H9 (cell line): ENCODE results near the gene KCNJ14. TPM values are rescaled to one million over a fixed set of nuclear protein-coding genes. Genes with fewer than 3 reads are reported as not detected.

Experiments
- DNase-seq: peaks from one replicate; pipeline ENCODE4 v3.0.0-alpha.2; 2017
- H2AFZ ChIP-seq: one replicate; pipeline ENCODE4 v1.6.1; 2013; ENCODE audit warnings: mild to moderate bottlenecking, low read length, control low read depth, moderate library complexity
- H2AK5ac ChIP-seq: 2 replicates; pipeline ENCODE4 v1.6.1; 2013; ENCODE audit warnings: low read length, control low read depth, mixed read lengths; ENCODE audit not compliant: insufficient read length
- H2BK120ac ChIP-seq: one replicate; pipeline ENCODE4 v1.6.1; 2013; ENCODE audit warnings: low read depth, mild to moderate bottlenecking, low read length, control low read depth, inconsistent platforms; ENCODE audit not compliant: poor library complexity, severe bottlenecking
- H2BK12ac ChIP-seq: 2 replicates; pipeline ENCODE4 v1.6.1; 2013; ENCODE audit warnings: low read length, control low read depth, mixed read lengths, low read depth; ENCODE audit not compliant: insufficient read length
- H2BK15ac ChIP-seq: 2 replicates; pipeline ENCODE4 v1.6.1; 2013; ENCODE audit warnings: low read depth, low read length, control low read depth
- H2BK20ac ChIP-seq: one replicate; pipeline ENCODE4 v1.6.1; 2013; ENCODE audit warnings: low read depth, mild to moderate bottlenecking, low read length, control low read depth, inconsistent platforms; ENCODE audit not compliant: poor library complexity, severe bottlenecking
- H2BK5ac ChIP-seq: 2 replicates; pipeline ENCODE4 v1.6.1; 2013; ENCODE audit warnings: low read length, control low read depth, mixed read lengths; ENCODE audit not compliant: insufficient read length
- H3K14ac ChIP-seq: 2 replicates; pipeline ENCODE4 v1.6.1; 2013; ENCODE audit warnings: low read length, control low read depth; ENCODE audit not compliant: insufficient read depth
- H3K18ac ChIP-seq: 2 replicates; pipeline ENCODE4 v1.6.1; 2013; ENCODE audit warnings: low read depth, mild to moderate bottlenecking, mixed read lengths, low read length, control low read depth; ENCODE audit not compliant: insufficient read length
- H3K23ac ChIP-seq: 2 replicates; pipeline ENCODE4 v1.6.1; 2013; ENCODE audit warnings: low read length, control low read depth, mixed read lengths, low read depth; ENCODE audit not compliant: insufficient read length
- H3K23me2 ChIP-seq: 2 replicates; pipeline ENCODE4 v1.6.1; 2013; ENCODE audit warnings: low read depth, mild to moderate bottlenecking, mixed read lengths, low read length, control low read depth; ENCODE audit not compliant: insufficient read length, poor library complexity, severe bottlenecking
- H3K27ac ChIP-seq: 2 replicates; pipeline ENCODE4 v1.5.1; 2013; ENCODE audit warnings: low read length, control low read depth, mixed read lengths, low read depth; ENCODE audit not compliant: insufficient read length
- H3K27me3 ChIP-seq: 2 replicates; pipeline ENCODE4 v1.6.1; 2013; ENCODE audit warnings: low read length, control low read depth, inconsistent platforms; ENCODE audit not compliant: insufficient read depth
- H3K4ac ChIP-seq: 2 replicates; pipeline ENCODE4 v1.6.1; 2013; ENCODE audit warnings: low read depth, mild to moderate bottlenecking, control low read depth, inconsistent platforms, low read length, moderate library complexity
- H3K4me1 ChIP-seq: 2 replicates; pipeline ENCODE4 v1.6.1; 2013; ENCODE audit warnings: low read length, control low read depth, inconsistent platforms; ENCODE audit not compliant: insufficient read depth
- H3K4me2 ChIP-seq: 2 replicates; pipeline ENCODE4 v1.6.1; 2013; ENCODE audit warnings: low read length, control low read depth, mixed read lengths; ENCODE audit not compliant: insufficient read length, insufficient read depth
- H3K56ac ChIP-seq: 2 replicates; pipeline ENCODE4 v1.6.1; 2013; ENCODE audit warnings: low read depth, mild to moderate bottlenecking, mixed read lengths, low read length, control low read depth; ENCODE audit not compliant: insufficient read length
- H3K79me1 ChIP-seq: 2 replicates; pipeline ENCODE4 v1.6.1; 2013; ENCODE audit warnings: low read depth, mild to moderate bottlenecking, moderate library complexity, low read length, control low read depth, inconsistent platforms; ENCODE audit not compliant: insufficient read depth, poor library complexity, severe bottlenecking
- H3K79me2 ChIP-seq: 2 replicates; pipeline ENCODE4 v1.6.1; 2013; ENCODE audit warnings: low read length, control low read depth, inconsistent platforms; ENCODE audit not compliant: insufficient read depth
- H3K9ac ChIP-seq: 2 replicates; pipeline ENCODE4 v1.6.1; 2013; ENCODE audit warnings: low read length, control low read depth, mixed read lengths; ENCODE audit not compliant: insufficient read length; ENCODE audit errors: extremely low read depth
- H3K9me3 ChIP-seq: one replicate; pipeline ENCODE4 v1.6.1; 2013; ENCODE audit warnings: low read depth, low read length, inconsistent platforms; ENCODE audit not compliant: control insufficient read depth
- H3T11ph ChIP-seq: one replicate; pipeline ENCODE4 v1.6.1; 2013; ENCODE audit warnings: mild to moderate bottlenecking, low read length, control low read depth, inconsistent platforms
- H4K20me1 ChIP-seq: one replicate; pipeline ENCODE4 v1.6.1; 2013; ENCODE audit not compliant: control insufficient read depth, insufficient read length, insufficient read depth
- H4K5ac ChIP-seq: 2 replicates; pipeline ENCODE4 v1.6.1; 2013; ENCODE audit warnings: low read depth, mild to moderate bottlenecking, mixed read lengths, low read length, control low read depth; ENCODE audit not compliant: insufficient read length
- H4K8ac ChIP-seq: replicated peaks from 2 replicates; pipeline ENCODE4 v1.6.1; 2013; ENCODE audit warnings: low read length, control low read depth, mixed read lengths, low read depth; ENCODE audit not compliant: insufficient read length
- H4K91ac ChIP-seq: 2 replicates; pipeline ENCODE4 v1.6.1; 2013; ENCODE audit warnings: low read depth, mild to moderate bottlenecking, moderate library complexity, mixed read lengths, low read length, control low read depth; ENCODE audit not compliant: insufficient read length
- H3K27ac Mint-ChIP-seq, 3 experiments: 2 replicates in 2 of 3; 3 replicates in 1 of 3; pipeline ENCODE4 v1.8.0; 2020 to 2021; ENCODE audit warnings: mixed read lengths in 3 of 3, mild to moderate bottlenecking in 1 of 3, moderate library complexity in 1 of 3
- H3K27me3 Mint-ChIP-seq: 2 replicates; pipeline ENCODE4 v1.8.0; 2021; ENCODE audit warnings: low read depth, mild to moderate bottlenecking, moderate library complexity, mixed read lengths
- H3K36me3 Mint-ChIP-seq, 3 experiments: 2 replicates in 2 of 3; 3 replicates in 1 of 3; pipeline ENCODE4 v1.8.0; 2020 to 2021; ENCODE audit warnings: low read depth in 3 of 3, mixed read lengths in 3 of 3; ENCODE audit not compliant: insufficient read depth in 1 of 3
- H3K4me1 Mint-ChIP-seq, 2 experiments: 2 replicates each; pipeline ENCODE4 v1.8.0; 2020; ENCODE audit warnings: mixed read lengths in 2 of 2
- H3K4me3 Mint-ChIP-seq, 2 experiments: 2 replicates in 1 of 2; 3 replicates in 1 of 2; pipeline ENCODE4 v1.8.0; 2020 to 2021; ENCODE audit warnings: mild to moderate bottlenecking in 2 of 2, mixed read lengths in 2 of 2, moderate library complexity in 1 of 2
- H3K9me3 Mint-ChIP-seq, 2 experiments: 2 replicates in 1 of 2; 3 replicates in 1 of 2; pipeline ENCODE4 v1.8.0; 2020; ENCODE audit warnings: mild to moderate bottlenecking in 2 of 2, mixed read lengths in 2 of 2, moderate library complexity in 1 of 2
- WGBS: extraction: QIAGEN DNeasy Blood & Tissue Kit; methylation state at CpG from one replicate; pipeline ENCODE4 v1.1.7; 2013; ENCODE audit warnings: missing lambda C conversion rate, low lambda C conversion rate, mixed read lengths; ENCODE audit not compliant: insufficient read length; ENCODE audit errors: extremely low coverage; 5-methylcytosine and 5-hydroxymethylcytosine counted together
- total RNA-seq: library from RNA; stranded (reverse); gene quantifications from 2 replicates; pipeline ENCODE4 v1.2.1, GENCODE V29; 2021
- TF ChIP-seq, protein P1 (sequence below): fragments of 200-600 bp; sonication (generic); conservative IDR thresholded peaks from 3 replicates; pipeline ENCODE4 v1.8.0; 2021; ENCODE audit warnings: antibody characterized with exemption, mild to moderate bottlenecking

The KCNJ14 gene
- total RNA-seq, 1 experiment from 2014 or later = 1.2 TPM

DNA sequence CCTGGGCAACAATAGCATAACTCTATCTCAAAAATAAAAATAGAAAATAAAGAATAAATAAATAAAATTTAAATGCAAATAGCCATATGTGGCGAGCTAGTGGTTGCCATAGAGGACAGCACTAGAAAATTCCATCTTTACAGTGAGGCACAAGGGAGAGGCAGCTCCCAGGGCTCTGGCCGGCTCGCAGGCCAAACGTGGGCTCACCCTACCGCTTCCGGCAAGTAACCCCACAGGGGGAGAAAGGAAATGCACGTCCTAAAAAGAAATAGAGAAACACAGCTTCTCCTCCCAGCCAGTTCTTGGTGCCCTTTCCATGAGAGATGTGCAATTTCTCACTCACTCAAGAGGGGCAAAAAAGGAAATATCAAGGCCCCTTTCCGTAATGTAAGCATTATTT is 22.0 kb upstream of the KCNJ14 start:
- Histone ChIP-seq H3K79me2 (no peaks in the 10 kb centered on the region), H3K27me3 (no peaks in the 10 kb centered on the region), H2BK20ac (no peak overlapping the region), H3K9ac (no peak overlapping the region), H4K8ac (no peak overlapping the region), H3K14ac (no peak overlapping the region), H3K4me2 (no peak overlapping the region), H3K4ac (no peak overlapping the region), H4K91ac (no peak overlapping the region), H2BK15ac (no peak overlapping the region), H4K5ac (no peak overlapping the region), H3K9me3 (no peaks in the 10 kb centered on the region), H2BK5ac (no peak overlapping the region), H4K20me1 (no peaks in the 10 kb centered on the region), H2AK5ac (no peak overlapping the region), H3K27ac (no peak overlapping the region), H3K4me1 (no peaks in the 10 kb centered on the region), H3K23ac (no peak overlapping the region), H3K79me1 (no peaks in the 10 kb centered on the region), H3T11ph (no peak overlapping the region), H3K56ac (no peak overlapping the region), H3K18ac (no peak overlapping the region), H2BK120ac (no peak overlapping the region), H2BK12ac (no peak overlapping the region), H3K23me2 (no peaks in the 10 kb centered on the region), H2AFZ (no peak overlapping the region)
- TF ChIP-seq, protein P1, sequence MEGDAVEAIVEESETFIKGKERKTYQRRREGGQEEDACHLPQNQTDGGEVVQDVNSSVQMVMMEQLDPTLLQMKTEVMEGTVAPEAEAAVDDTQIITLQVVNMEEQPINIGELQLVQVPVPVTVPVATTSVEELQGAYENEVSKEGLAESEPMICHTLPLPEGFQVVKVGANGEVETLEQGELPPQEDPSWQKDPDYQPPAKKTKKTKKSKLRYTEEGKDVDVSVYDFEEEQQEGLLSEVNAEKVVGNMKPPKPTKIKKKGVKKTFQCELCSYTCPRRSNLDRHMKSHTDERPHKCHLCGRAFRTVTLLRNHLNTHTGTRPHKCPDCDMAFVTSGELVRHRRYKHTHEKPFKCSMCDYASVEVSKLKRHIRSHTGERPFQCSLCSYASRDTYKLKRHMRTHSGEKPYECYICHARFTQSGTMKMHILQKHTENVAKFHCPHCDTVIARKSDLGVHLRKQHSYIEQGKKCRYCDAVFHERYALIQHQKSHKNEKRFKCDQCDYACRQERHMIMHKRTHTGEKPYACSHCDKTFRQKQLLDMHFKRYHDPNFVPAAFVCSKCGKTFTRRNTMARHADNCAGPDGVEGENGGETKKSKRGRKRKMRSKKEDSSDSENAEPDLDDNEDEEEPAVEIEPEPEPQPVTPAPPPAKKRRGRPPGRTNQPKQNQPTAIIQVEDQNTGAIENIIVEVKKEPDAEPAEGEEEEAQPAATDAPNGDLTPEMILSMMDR = no peak; the same call in 2 of the 3 replicates
- Mint-ChIP-seq H3K36me3 (peaks cover 8 to 14% (median 10%) of the 10 kb centered on the region in 3 experiments; a peak in 6 of 7 replicates), H3K4me3 (no peak overlapping the region), H3K27ac (no peak overlapping the region), H3K9me3 (no peaks in the 10 kb centered on the region), H3K27me3 (no peaks in the 10 kb centered on the region; the same call in 1 of the 2 replicates), H3K4me1 (peaks cover 3 to 4% of the 10 kb centered on the region in 2 experiments; a peak in 3 of 4 replicates)
- no CpG with 5 or more reads among the region's 8 CpGs for WGBS
- no peak for DNase-seq
